HL-60 (cell line): Measurements from ENCODE around the gene XRCC4.

ENCODE experiments used
- DNase-seq, 2 experiments: peaks; one replicate each; pipeline ENCODE4 v3.0.0-alpha.2; 2010 to 2020; ENCODE audit warnings: low read depth in 1 of 2, low spot score in 1 of 2
- H3K27ac ChIP-seq: fragments of 250-450 bp; sonication (Bioruptor Pico); replicated peaks from 2 replicates; pipeline ENCODE4 v1.5.1; 2020; ENCODE audit warnings: mild to moderate bottlenecking, moderate library complexity
- H3K27me3 ChIP-seq: fragments of 250-450 bp; sonication (Bioruptor Pico); 2 replicates; pipeline ENCODE4 v1.5.1; 2021; ENCODE audit warnings: mild to moderate bottlenecking, moderate library complexity; ENCODE audit not compliant: insufficient read depth, poor library complexity, severe bottlenecking
- H3K4me3 ChIP-seq: replicated peaks from 2 replicates; pipeline ENCODE4 v1.5.1; 2011; ENCODE audit warnings: mild to moderate bottlenecking, control low read depth, low read length; ENCODE audit not compliant: insufficient read depth
- GABPA ChIP-seq: IDR thresholded peaks from 2 replicates; pipeline ENCODE4 v1.6.1; 2012; ENCODE audit warnings: low read depth
- POLR2AphosphoS5 ChIP-seq: IDR thresholded peaks from 2 replicates; pipeline ENCODE4 v1.6.1; 2012; ENCODE audit warnings: low read depth
- SPI1 ChIP-seq: IDR thresholded peaks from 2 replicates; pipeline ENCODE4 v1.6.1; 2012; ENCODE audit warnings: low read depth, mild to moderate bottlenecking, borderline replicate concordance
- TF ChIP-seq, protein P1 (sequence below): IDR thresholded peaks from 2 replicates; pipeline ENCODE4 v1.6.1; 2012; ENCODE audit warnings: low read depth; ENCODE audit not compliant: insufficient replicate concordance
- TF ChIP-seq, protein P2 (sequence below): IDR thresholded peaks from one replicate; pipeline ENCODE4 v1.5.1; 2011; ENCODE audit warnings: low read length, control low read depth, inconsistent platforms; ENCODE audit not compliant: insufficient read depth

The XRCC4 gene

DNA sequence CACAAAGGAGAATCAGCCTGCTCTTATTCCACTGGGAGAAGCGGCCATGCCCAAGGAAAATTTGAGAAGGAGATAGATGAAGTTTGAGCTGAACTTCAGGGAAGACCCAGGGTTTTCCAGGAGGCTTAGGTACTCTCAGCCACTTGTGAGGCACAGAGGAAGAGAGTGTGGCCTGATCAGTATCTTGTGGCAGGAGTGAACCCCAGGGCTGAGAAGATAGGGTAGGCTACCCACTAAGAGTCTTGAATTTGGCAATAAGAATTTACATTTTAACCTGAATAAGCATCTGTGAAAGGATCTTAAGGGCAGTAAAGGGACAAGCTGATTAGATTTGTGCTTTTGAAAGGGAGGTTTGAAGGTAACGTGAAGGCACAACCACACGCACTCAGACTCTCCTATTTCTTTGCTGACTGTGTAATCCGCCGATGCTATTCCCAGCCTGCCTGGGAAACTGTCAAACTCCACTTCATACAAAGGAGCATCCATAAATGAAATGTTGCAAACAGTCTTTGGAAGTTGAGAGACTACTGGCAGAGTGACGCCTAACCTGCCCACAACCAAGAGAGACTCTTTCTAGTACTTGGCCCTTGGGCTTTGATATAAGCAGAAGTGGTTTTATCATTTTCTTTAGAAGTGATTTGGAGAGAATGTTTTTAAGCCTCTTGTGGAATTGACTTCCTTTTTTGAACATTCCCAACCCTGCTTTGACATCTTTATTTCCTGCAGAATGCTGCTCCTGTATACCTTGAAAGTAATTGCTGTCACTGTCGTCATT, 286.0 kb downstream of the XRCC4 start:
- Histone ChIP-seq H3K27ac (no peak overlapping the region), H3K4me3 (no peak overlapping the region), H3K27me3 (no peaks in the 10 kb centered on the region)
- TF ChIP-seq SPI1 = peak; percentile 17; the same call in 1 of the 2 replicates
- TF ChIP-seq, protein P1, sequence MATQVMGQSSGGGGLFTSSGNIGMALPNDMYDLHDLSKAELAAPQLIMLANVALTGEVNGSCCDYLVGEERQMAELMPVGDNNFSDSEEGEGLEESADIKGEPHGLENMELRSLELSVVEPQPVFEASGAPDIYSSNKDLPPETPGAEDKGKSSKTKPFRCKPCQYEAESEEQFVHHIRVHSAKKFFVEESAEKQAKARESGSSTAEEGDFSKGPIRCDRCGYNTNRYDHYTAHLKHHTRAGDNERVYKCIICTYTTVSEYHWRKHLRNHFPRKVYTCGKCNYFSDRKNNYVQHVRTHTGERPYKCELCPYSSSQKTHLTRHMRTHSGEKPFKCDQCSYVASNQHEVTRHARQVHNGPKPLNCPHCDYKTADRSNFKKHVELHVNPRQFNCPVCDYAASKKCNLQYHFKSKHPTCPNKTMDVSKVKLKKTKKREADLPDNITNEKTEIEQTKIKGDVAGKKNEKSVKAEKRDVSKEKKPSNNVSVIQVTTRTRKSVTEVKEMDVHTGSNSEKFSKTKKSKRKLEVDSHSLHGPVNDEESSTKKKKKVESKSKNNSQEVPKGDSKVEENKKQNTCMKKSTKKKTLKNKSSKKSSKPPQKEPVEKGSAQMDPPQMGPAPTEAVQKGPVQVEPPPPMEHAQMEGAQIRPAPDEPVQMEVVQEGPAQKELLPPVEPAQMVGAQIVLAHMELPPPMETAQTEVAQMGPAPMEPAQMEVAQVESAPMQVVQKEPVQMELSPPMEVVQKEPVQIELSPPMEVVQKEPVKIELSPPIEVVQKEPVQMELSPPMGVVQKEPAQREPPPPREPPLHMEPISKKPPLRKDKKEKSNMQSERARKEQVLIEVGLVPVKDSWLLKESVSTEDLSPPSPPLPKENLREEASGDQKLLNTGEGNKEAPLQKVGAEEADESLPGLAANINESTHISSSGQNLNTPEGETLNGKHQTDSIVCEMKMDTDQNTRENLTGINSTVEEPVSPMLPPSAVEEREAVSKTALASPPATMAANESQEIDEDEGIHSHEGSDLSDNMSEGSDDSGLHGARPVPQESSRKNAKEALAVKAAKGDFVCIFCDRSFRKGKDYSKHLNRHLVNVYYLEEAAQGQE = no peak
- TF ChIP-seq, protein P2, sequence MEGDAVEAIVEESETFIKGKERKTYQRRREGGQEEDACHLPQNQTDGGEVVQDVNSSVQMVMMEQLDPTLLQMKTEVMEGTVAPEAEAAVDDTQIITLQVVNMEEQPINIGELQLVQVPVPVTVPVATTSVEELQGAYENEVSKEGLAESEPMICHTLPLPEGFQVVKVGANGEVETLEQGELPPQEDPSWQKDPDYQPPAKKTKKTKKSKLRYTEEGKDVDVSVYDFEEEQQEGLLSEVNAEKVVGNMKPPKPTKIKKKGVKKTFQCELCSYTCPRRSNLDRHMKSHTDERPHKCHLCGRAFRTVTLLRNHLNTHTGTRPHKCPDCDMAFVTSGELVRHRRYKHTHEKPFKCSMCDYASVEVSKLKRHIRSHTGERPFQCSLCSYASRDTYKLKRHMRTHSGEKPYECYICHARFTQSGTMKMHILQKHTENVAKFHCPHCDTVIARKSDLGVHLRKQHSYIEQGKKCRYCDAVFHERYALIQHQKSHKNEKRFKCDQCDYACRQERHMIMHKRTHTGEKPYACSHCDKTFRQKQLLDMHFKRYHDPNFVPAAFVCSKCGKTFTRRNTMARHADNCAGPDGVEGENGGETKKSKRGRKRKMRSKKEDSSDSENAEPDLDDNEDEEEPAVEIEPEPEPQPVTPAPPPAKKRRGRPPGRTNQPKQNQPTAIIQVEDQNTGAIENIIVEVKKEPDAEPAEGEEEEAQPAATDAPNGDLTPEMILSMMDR = no peak
- DNase-seq = no peak

DNA sequence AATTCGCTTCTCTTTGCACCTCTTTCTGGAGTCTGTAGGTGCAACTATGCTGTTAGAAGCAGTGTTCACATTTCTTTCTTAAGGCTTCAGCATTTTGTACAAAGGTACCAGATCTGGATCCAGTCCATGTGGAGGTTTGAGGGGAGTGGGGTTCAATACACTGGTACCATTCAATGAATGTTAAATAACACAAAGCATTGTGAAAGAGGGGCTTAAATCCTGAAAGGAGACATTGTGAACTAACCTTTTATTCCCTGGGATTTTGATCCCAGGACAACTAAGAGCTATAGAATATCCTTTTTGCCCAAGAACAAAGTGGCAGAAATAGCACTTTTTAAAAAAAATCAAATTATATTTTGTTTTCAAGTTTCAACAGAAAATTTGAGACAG, 286.5 kb downstream of the XRCC4 start:
- no peak for DNase-seq
- no peaks in the 10 kb centered on the region for H3K27me3 ChIP-seq
- H3K27ac ChIP-seq = no peak overlapping the region
- TF ChIP-seq GABPA (no peak), POLR2AphosphoS5 (no peak), SPI1 (no peak)
- TF ChIP-seq, protein P2 = no peak
- TF ChIP-seq, protein P1 = no peak
- H3K4me3 ChIP-seq = no peak overlapping the region

DNA sequence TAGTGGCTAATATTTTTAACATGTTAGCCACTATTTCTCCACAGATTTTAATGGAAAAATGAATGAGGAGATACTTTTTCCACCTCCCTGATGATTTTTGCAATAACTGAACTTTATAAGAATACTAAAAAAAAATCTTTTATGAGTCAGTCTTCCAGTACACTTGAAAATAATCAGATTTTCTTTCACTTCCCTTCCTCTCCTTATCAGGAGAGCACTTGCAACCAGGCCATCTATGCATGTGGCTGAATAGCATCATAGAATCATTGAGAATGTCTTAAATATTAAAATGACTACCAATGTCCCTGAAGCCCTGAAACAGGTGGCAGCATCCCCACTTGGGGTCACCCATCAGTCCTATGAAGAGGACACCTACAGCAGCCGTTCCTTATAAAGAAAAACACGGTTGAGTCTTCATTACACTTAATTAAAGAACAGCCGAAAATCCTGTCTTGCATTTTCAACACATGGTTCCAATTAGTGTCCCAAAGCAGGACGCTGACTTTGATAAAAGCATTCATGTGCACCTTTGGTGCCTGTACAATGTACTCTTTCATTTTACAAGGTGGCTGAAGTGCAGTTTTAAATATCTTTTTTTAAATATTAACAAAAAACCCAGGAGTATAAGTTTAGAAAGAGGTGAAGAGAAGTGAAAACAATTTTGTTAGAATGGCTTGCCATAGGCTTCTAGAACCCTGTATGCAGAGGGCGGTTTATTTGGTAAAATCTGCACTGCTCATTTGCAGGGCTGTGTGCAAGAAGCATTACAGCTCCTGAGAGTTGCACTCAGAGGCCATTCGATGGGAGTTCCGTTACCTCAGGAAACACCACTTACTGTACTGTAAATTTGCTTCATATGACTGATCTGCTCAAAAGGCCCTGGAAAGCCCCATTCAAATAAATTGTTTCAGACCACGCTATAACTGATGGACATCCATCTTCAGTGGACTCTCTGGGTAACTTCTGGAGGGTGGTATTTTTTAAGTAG, 287.3 kb downstream of the XRCC4 start:
- H3K27me3 ChIP-seq = no peaks in the 10 kb centered on the region
- DNase-seq = no peak
- H3K4me3 ChIP-seq = no peak overlapping the region
- TF ChIP-seq, protein P1 = no peak
- TF ChIP-seq, protein P2 = no peak
- TF ChIP-seq SPI1 (no peak), POLR2AphosphoS5 (no peak), GABPA (no peak)
- no peak overlapping the region for H3K27ac ChIP-seq
